ENCODE results near the gene NCOA3.

Gene NCOA3

DNA sequence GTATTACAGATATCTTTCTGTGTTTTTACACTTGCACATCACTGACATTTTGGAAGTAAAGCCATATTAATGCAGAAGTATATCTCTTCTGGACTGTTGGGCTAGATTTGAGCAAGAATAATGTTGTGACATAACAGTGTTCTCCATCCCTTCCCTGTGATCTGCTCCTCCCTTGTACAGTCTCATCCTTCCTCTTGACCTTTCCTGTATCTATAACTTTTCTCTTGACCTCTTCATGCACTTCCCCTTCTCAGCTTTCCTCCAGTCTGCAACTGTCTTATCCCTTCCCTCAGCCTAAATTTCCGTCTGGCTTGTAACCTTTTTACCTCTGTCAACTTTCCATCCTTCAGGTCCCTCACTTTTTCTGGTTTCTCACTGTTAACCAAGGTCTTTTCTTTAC lies 29.8 kb downstream of the NCOA3 start:
- Mint-ChIP-seq H3K36me3 (ENCODE audit: low read depth) (peaks cover 81% of the 10 kb centered on the region), H3K27me3 (no peaks in the 10 kb centered on the region), H3K4me1 (ENCODE audit: low read depth) (peaks cover 67% of the 10 kb centered on the region), H3K27ac (peak overlapping the region; percentile 47), H3K4me3 (no peak overlapping the region), H3K9me3 (no peaks in the 10 kb centered on the region)
- DNase-seq = no peak

DNA sequence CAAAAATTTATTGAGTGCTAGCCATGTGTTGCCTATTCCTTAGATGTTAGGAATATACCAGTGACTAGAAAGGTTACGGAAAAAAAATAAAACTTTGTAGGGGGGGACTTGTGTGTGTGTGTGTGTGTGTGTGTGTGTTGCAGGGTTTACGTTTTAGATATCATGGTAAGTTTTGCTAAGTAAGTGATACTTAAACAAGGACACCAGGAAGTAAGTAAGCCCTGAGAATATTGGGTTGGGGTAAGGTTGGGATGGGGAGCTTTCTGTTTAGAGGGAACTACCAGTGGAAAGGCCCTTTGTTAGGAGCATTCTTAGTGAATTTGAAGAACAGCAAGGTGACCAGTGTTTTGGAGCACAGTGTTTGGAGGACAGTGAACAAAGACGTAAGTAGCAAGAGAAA lies 30.3 kb downstream of the NCOA3 start:
- Mint-ChIP-seq H3K27ac (peak overlapping the region; percentile 48), H3K4me3 (no peak overlapping the region), H3K9me3 (no peaks in the 10 kb centered on the region), H3K4me1 (ENCODE audit: low read depth) (peaks cover 65% of the 10 kb centered on the region), H3K36me3 (ENCODE audit: low read depth) (peaks cover 80% of the 10 kb centered on the region), H3K27me3 (no peaks in the 10 kb centered on the region)
- DNase-seq = no peak

DNA sequence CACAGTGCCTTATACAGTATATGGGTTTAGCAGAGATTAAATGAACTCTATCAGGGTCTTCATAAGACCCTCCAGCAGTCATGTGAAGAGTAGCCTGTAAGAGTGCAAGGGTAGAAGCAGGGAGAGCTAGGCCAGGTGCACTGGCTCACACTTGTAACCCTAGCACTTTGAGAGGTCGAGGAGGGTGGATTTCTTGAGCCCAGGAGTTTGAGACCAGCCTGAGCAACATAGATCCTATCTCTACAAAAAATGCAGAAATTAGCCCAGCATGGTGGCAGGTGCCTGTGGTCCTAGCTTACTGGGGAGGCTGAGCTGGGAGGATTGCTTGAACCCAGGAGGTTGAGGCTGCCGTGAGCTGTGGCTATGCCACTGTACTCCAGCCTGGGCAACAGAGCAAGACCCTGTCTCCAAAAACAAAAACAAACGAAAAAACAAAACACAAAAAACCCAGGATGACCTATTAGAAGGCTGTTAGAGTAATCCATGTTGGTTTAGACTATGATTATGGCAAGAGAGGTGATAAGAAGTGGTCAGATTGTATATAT lies 31.9 kb downstream of the NCOA3 start:
- H3K9me3 Mint-ChIP-seq = no peaks in the 10 kb centered on the region
- H3K27me3 Mint-ChIP-seq = no peaks in the 10 kb centered on the region
- DNase-seq = no peak
- peaks cover 75% of the 10 kb centered on the region for H3K36me3 Mint-ChIP-seq (ENCODE audit: low read depth)
- H3K4me1 Mint-ChIP-seq (ENCODE audit: low read depth) = peaks cover 62% of the 10 kb centered on the region
- peak overlapping the region; percentile 69 for H3K27ac Mint-ChIP-seq
- no peak overlapping the region for H3K4me3 Mint-ChIP-seq

DNA sequence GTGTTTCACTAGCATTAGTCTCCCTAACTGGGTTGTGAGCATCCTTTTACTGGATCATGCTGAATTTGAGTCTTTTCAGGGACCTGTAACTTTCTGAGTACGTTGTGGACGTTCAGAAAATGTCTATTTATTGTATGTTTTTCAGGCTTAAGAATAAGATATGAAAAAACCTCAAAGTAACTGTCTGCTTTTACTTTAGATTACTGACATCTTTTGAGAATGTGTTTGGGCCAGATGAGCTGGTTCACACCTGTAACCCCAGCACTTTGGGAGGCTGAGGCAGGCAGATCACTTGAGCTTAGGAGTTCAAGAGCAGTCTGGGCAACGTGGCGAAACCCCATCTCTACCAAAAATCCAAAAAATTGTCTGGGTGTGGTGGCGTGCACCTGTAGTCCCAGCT lies 32.7 kb downstream of the NCOA3 start:
- Mint-ChIP-seq H3K27me3 (no peaks in the 10 kb centered on the region), H3K4me3 (no peak overlapping the region), H3K27ac (peak overlapping the region; percentile 67), H3K36me3 (ENCODE audit: low read depth) (peaks cover 82% of the 10 kb centered on the region), H3K4me1 (ENCODE audit: low read depth) (peaks cover 68% of the 10 kb centered on the region), H3K9me3 (no peaks in the 10 kb centered on the region)
- no peak for DNase-seq

DNA sequence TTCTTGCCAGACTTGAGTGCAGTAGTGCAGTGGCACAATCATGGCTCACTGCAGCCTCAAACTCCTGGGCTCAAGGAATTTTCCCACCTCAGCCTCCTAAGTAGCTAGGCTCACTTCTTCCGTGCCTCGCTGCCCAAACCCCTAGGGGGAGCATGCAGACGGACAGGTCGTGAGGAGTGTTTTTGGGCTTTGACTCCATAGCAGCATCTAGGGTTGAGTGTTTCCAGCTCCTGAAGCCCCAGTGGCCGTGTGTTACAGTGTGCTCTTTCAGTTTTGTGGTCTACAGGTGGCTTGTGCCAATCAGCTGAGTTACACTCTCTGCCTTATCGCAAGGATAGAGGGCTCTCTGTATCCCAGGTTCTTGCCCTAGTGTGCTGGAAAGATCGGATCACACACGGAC lies 33.4 kb downstream of the NCOA3 start:
- no peak for DNase-seq
- Mint-ChIP-seq H3K4me1 (ENCODE audit: low read depth) (peaks cover 68% of the 10 kb centered on the region), H3K9me3 (no peaks in the 10 kb centered on the region), H3K27me3 (no peaks in the 10 kb centered on the region), H3K27ac (peak overlapping the region; percentile 61), H3K36me3 (ENCODE audit: low read depth) (peaks cover 77% of the 10 kb centered on the region), H3K4me3 (no peak overlapping the region)

DNA sequence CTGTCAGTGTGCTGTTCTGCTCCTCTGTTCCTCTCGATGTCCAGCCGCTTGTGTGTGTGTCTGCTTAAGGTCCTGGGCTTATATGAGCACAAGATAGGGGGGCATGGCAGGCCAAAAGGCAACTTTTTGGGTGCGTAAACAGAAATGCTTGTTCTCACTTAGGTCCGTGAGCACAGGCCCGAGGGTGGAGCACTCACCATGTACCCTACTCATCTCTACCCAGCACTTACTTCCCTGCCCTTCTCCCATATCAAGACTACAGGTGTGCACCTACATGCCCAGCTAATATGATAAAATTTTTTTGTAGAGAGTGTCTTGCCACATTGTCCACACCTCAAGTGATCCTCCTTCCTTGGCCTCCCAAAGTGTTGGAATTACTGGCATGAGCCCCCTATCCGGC lies 34.3 kb downstream of the NCOA3 start:
- no peaks in the 10 kb centered on the region for H3K27me3 Mint-ChIP-seq
- no peak for DNase-seq
- H3K27ac Mint-ChIP-seq = peak overlapping the region; percentile 68
- H3K4me1 Mint-ChIP-seq (ENCODE audit: low read depth) = peaks cover 73% of the 10 kb centered on the region
- no peaks in the 10 kb centered on the region for H3K9me3 Mint-ChIP-seq
- peaks cover 70% of the 10 kb centered on the region for H3K36me3 Mint-ChIP-seq (ENCODE audit: low read depth)
- no peak overlapping the region for H3K4me3 Mint-ChIP-seq

DNA sequence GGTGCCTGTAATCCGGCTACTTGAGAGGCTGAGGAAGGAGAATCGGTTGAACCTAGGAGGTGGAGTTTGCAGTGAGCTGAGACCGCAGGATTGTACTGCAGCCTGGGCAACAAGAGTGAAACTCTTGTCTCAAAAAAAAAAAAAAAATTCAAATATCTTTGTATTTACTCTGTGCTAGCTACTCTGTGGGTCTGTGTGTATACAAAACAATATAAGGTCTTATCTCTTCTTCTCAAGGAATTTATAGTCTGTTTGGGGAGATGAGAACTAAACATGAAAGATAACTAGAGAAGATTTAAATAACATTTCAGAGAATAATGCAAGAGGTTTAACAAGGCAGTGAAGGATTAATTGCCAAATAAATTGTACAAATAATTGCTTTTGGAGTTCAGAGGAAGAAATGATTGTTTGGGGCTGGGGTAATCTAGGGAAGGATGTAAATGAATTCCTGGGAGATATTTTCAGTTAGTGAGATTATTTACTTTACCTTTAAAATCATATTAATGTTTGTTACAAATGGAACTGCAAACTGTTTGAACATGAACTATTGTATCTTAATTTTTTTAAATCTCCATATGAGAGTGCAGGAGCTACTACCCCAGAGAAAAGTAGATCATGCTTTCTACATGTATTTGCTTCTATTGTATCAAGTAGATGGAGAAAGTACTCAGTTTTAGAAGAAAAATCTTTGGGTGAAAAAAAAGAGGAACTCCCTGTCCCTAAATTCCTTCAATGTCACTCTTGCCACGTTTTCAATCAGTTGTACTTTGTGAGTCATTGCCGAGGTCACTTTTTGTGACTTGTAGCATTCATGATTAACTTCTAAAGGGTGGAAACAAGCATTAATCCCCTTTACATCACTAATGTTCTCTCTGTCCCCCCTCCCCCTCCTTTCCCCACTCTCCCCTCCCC lies 39.0 kb downstream of the NCOA3 start:
- Mint-ChIP-seq H3K27me3 (no peaks in the 10 kb centered on the region), H3K4me3 (no peak overlapping the region), H3K4me1 (ENCODE audit: low read depth) (peaks cover 81% of the 10 kb centered on the region), H3K36me3 (ENCODE audit: low read depth) (peaks cover 64% of the 10 kb centered on the region), H3K27ac (peak overlapping the region; percentile 70), H3K9me3 (no peaks in the 10 kb centered on the region)
- no peak for DNase-seq

DNA sequence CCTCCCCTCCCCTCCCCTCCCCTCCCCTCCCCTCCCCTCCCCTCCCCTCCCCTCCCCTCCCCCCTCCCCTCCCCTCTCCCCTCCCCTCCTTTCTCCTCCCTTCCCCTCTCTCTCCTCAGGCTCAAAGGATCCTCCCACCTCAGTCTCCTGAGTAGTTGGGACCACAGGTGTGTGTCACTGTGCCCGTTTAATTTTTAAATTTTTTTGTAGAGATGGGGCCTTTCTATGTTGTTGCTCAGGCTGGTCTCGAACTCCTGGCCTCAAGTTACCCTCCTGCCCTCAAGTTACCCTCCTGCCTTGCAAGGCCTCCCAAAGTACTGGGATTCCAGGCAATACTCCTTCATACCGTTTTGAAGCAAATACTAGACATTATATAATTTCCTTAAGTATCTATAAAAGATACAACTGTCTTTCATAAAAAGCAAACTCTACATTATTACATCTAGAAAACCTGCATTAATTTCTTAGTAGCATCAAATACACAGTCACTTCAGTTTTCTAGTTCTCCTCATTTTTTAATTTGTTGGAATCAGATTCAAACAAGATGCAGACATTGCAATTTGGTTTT lies 39.8 kb downstream of the NCOA3 start:
- H3K4me1 Mint-ChIP-seq (ENCODE audit: low read depth) = peaks cover 81% of the 10 kb centered on the region
- DNase-seq = no peak
- no peak overlapping the region for H3K4me3 Mint-ChIP-seq
- peak overlapping the region; percentile 71 for H3K27ac Mint-ChIP-seq
- H3K9me3 Mint-ChIP-seq = no peaks in the 10 kb centered on the region
- no peaks in the 10 kb centered on the region for H3K27me3 Mint-ChIP-seq
- H3K36me3 Mint-ChIP-seq (ENCODE audit: low read depth) = peaks cover 63% of the 10 kb centered on the region

DNA sequence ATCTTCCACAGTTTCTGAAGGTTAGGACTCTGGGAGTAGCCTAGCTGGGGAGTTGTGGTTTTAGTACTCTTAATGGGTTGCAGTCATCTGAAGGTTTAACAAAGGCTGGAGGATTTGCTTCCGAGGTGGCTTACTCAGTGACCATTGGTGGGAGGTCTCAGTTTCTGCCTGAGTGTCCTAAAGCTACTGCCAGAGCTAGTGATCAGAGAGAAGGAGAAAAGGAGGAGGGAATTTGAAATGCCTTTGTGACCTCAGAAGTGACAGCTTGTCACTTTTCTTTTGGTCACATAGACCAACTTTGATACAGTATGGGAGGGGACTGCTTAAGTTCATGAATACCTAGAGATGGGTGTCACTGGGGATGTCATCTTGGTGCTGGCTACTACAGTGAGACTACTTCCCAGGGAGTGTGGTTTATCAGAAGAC lies 41.3 kb downstream of the NCOA3 start:
- Mint-ChIP-seq H3K4me1 (ENCODE audit: low read depth) (peaks cover 81% of the 10 kb centered on the region), H3K36me3 (ENCODE audit: low read depth) (peaks cover 64% of the 10 kb centered on the region), H3K27me3 (no peaks in the 10 kb centered on the region), H3K27ac (peak overlapping the region; percentile 92), H3K9me3 (no peaks in the 10 kb centered on the region), H3K4me3 (peak overlapping the region; percentile 6)
- DNase-seq = no peak

DNA sequence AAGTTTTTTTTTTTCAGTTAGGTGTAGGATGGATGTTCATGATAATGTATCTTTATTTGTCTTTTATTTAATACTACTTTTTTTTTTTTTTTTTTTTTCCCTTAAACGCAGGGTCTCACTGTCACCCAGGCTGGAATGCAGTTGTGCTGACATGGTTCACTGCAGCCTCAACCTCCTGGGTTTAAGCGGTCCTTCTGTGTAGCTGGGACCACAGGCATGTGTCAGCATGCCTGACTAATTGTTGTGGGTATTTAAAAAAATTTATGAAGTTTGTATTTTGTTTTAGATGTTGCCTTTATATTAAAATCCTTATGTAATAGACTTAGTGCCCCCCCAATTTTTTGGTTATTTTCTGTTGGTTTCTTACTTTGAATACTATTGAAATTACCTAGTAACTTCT lies 42.6 kb downstream of the NCOA3 start:
- Mint-ChIP-seq H3K4me1 (ENCODE audit: low read depth) (peaks cover 76% of the 10 kb centered on the region), H3K27ac (peak overlapping the region; percentile 51), H3K27me3 (no peaks in the 10 kb centered on the region)

DNA sequence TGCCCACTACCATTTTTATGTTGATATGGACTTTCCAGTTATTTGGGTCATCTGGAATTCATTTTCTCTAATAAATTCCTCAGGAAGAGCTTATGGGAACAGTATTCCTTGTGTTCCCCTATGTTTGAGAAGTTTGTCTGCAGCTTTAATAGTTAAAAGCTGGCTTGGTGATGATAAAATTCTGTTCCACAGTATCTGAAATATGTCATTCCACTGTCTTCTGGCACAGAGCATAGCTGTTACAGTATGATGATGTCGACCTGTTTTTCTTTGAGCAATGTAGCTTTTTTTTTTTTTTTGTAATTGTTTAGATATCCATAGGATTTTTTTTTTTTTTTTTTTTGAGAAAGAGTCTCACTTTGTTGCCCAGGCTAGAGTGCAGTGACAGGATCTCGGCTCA lies 43.2 kb downstream of the NCOA3 start:
- no peak for DNase-seq
- H3K36me3 Mint-ChIP-seq (ENCODE audit: low read depth) = peaks cover 64% of the 10 kb centered on the region
- H3K9me3 Mint-ChIP-seq = no peaks in the 10 kb centered on the region
- H3K4me1 Mint-ChIP-seq (ENCODE audit: low read depth) = peaks cover 76% of the 10 kb centered on the region
- peak overlapping the region; percentile 44 for H3K27ac Mint-ChIP-seq
- H3K4me3 Mint-ChIP-seq = no peak overlapping the region
- H3K27me3 Mint-ChIP-seq = no peaks in the 10 kb centered on the region

More for the DNA sequence above, 42.6 kb downstream of the NCOA3 start:
- Mint-ChIP-seq H3K9me3 (no peaks in the 10 kb centered on the region), H3K36me3 (ENCODE audit: low read depth) (peaks cover 62% of the 10 kb centered on the region), H3K4me3 (no peak overlapping the region)
- no peak for DNase-seq

DNA sequence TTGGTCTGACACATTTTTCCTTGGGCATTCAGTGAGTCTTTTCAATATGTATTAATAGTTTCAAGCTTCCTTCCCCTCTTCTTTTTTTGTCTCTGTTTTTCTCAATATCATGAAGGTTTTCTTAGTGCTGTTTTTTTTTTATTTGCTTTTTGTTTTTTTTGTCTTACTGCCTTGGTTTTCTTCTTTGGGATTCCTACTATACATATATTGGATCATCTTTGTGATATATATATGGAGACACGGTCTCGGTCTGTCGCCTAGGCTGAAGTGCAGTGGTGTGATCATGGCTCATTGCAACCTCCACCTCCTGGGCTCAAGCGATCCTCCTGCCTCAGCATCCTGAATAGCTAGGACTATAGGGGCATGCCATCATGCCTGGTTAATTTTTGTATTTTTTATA lies 43.8 kb downstream of the NCOA3 start:
- H3K27me3 Mint-ChIP-seq = no peaks in the 10 kb centered on the region
- peak overlapping the region; percentile 66 for H3K27ac Mint-ChIP-seq
- H3K4me3 Mint-ChIP-seq = no peak overlapping the region
- peaks cover 74% of the 10 kb centered on the region for H3K4me1 Mint-ChIP-seq (ENCODE audit: low read depth)
- DNase-seq = no peak
- H3K36me3 Mint-ChIP-seq (ENCODE audit: low read depth) = peaks cover 70% of the 10 kb centered on the region
- no peaks in the 10 kb centered on the region for H3K9me3 Mint-ChIP-seq

DNA sequence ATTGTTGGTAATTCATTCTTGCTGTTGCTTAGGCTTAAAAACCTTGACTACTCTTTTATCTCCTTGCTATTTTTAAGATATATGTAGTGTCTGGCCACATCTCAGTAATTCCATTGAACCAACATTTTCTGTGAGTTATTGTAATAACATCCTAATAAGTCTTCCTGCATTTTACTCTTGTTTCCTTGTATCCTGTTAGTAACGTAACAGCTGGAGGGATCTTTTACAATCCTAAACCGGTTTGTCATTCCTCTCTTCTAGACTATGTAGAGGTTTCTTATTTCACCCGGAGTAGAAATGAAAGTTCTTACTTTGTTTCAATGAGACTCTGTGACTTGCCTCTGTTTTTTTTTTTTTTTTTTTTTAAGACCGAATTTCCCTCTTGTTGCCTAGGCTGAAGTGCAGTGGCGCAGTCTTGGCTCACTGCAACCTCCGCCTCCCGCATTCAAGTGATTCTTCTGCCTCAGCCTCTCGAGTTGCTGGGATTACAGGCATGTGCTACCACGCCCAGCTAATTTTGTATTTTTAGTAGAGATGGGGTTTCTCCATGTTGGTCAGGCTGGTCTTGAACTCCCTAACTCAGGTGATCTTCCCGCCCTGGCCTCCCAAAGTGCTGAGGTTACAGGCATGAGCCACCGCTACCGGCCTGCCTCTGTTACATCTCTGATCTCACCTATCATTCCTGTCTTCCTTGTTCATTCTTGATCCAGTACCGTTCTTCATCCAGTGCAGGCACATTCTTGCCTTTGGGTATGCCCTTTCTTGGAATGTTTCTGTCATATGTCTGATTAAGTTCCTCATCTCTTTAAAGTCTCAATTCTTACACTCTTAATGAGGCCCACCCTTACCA lies 44.7 kb downstream of the NCOA3 start:
- peaks cover 79% of the 10 kb centered on the region for H3K36me3 Mint-ChIP-seq (ENCODE audit: low read depth)
- no peaks in the 10 kb centered on the region for H3K27me3 Mint-ChIP-seq
- H3K27ac Mint-ChIP-seq = peak overlapping the region; percentile 57
- no peak for DNase-seq
- no peaks in the 10 kb centered on the region for H3K9me3 Mint-ChIP-seq
- H3K4me1 Mint-ChIP-seq (ENCODE audit: low read depth) = peaks cover 73% of the 10 kb centered on the region
- no peak overlapping the region for H3K4me3 Mint-ChIP-seq

DNA sequence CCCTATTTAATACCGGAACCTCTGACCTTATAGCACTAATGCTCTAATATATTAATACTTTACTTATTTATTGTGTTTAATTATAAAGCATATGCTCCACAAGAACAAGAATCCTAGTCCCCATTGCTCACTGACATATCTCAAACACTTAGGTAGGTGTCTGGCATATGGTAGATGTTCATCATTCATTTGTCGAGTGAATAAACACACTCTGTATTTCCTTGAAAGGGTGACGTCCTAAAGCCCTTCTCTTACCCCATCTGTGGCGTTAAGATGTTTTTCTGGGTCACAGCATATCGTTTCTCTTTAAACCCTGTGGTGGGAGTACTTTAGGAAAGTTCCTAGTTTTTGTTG lies 45.3 kb downstream of the NCOA3 start:
- H3K4me3 Mint-ChIP-seq = no peak overlapping the region
- H3K4me1 Mint-ChIP-seq (ENCODE audit: low read depth) = peaks cover 72% of the 10 kb centered on the region
- H3K27ac Mint-ChIP-seq = no peak overlapping the region
- no peaks in the 10 kb centered on the region for H3K27me3 Mint-ChIP-seq
- H3K9me3 Mint-ChIP-seq = no peaks in the 10 kb centered on the region
- no peak for DNase-seq
- H3K36me3 Mint-ChIP-seq (ENCODE audit: low read depth) = peaks cover 78% of the 10 kb centered on the region

All from activated T-cell treated with anti-CD3 and anti-CD28 coated beads, Interleukin-2, amount 50 U/mL, for 24 hours (primary cell).